Measurements from ENCODE around the gene KCNN3.

The KCNN3 gene

GRCh38 chr1:154758346-154758745 lies 111.7 kb downstream of the KCNN3 start:
- no peak for TF ChIP-seq CTCF (IDR thresholded peaks at IDR 0.05; ENCODE audit: borderline replicate concordance, insufficient read depth, low read depth, low read length)
- no peak overlapping the region for H3K4me3 ChIP-seq (ENCODE audit: low read depth, low read length)

- TF ChIP-seq CTCF (IDR thresholded peaks at IDR 0.05; ENCODE audit: borderline replicate concordance, insufficient read depth, low read depth, low read length): no peak
- H3K4me3 ChIP-seq (ENCODE audit: low read depth, low read length): no peak overlapping the region
These were observed 113.1 kb downstream of the KCNN3 start for GRCh38 chr1:154756793-154757548.

GRCh38 chr1:154755858-154756730 lies 114.0 kb downstream of the KCNN3 start:
- no peak overlapping the region for H3K4me3 ChIP-seq (ENCODE audit: low read depth, low read length)
- no peak for TF ChIP-seq CTCF (IDR thresholded peaks at IDR 0.05; ENCODE audit: borderline replicate concordance, insufficient read depth, low read depth, low read length)

- no peak for TF ChIP-seq CTCF (IDR thresholded peaks at IDR 0.05; ENCODE audit: borderline replicate concordance, insufficient read depth, low read depth, low read length)
- no peak overlapping the region for H3K4me3 ChIP-seq (ENCODE audit: low read depth, low read length)
These were observed 116.7 kb downstream of the KCNN3 start for GRCh38 chr1:154753426-154753825.

GRCh38 chr1:154752273-154753030 lies 117.6 kb downstream of the KCNN3 start:
- no peak overlapping the region for H3K4me3 ChIP-seq (ENCODE audit: low read depth, low read length)
- TF ChIP-seq CTCF (IDR thresholded peaks at IDR 0.05; ENCODE audit: borderline replicate concordance, insufficient read depth, low read depth, low read length): peak; percentile 14; the same call in 1 of the 2 replicates

GRCh38 chr1:154751690-154752089 lies 118.4 kb downstream of the KCNN3 start:
- H3K4me3 ChIP-seq (ENCODE audit: low read depth, low read length): no peak overlapping the region
- no peak for TF ChIP-seq CTCF (IDR thresholded peaks at IDR 0.05; ENCODE audit: borderline replicate concordance, insufficient read depth, low read depth, low read length)

Data from GM12875 (cell line).